Colonic mucosa (tissue), 4 donors: ENCODE measurements around the gene ZBTB43. TPM values are rescaled to one million over a fixed set of nuclear protein-coding genes. Genes with fewer than 3 reads are reported as not detected.

Experiments
- DNase-seq: peaks from one replicate; pipeline ENCODE4 v3.0.0-alpha.2; 2020
- H3K27ac ChIP-seq: fragments of 200-600 bp; one replicate; pipeline ENCODE4 v1.8.0; 2021
- H3K27me3 ChIP-seq: fragments of 200-600 bp; one replicate; pipeline ENCODE4 v1.8.0; 2021
- H3K36me3 ChIP-seq: fragments of 200-600 bp; one replicate; pipeline ENCODE4 v1.8.0; 2021
- H3K4me1 ChIP-seq: fragments of 200-600 bp; one replicate; pipeline ENCODE4 v1.8.0; 2021; ENCODE audit warnings: mild to moderate bottlenecking
- H3K4me3 ChIP-seq: fragments of 200-600 bp; one replicate; pipeline ENCODE4 v1.8.0; 2021
- H3K9ac ChIP-seq, 2 donors: one replicate each; pipeline ENCODE4 v1.7.0; 2013; ENCODE audit warnings: control low read depth in 2 of 2, low read depth in 2 of 2, low read length in 2 of 2
- H3K9me3 ChIP-seq: fragments of 200-600 bp; one replicate; pipeline ENCODE4 v1.8.0; 2021
- intact Hi-C: fragments of 100-400 bp; cut with DNase I; formaldehyde crosslinking; loops from one replicate; pipeline ENCODE4 v1.14.1; 2022
- total RNA-seq, 2 donors: library from RNA; stranded (reverse); fragmentation: NEBNext Ultra II Directional in 1 of 2; extraction: Animal tissue kit (Norgen Biotek cat#: 25700) in 1 of 2; gene quantifications; one replicate each; pipeline ENCODE4 v1.2.1, GENCODE V29; 2021
- TF ChIP-seq, protein P1 (sequence below): fragments of 200-600 bp; IDR thresholded peaks from one replicate; pipeline ENCODE4 v1.8.0; 2022; ENCODE audit warnings: antibody characterized with exemption, mild to moderate bottlenecking
- donor health status: healthy.
- donor health status: DM: no; HTN: no; CAD: no.
- donor health status: DM: no; HTN: no; CAD: no.

The ZBTB43 gene
- total RNA-seq, 2 donors from 2014 or later: 16.3 to 18.5 TPM

- H3K9ac ChIP-seq: no peak overlapping the region
- H3K4me3 ChIP-seq: no peak overlapping the region
- no peaks in the 10 kb centered on the region for H3K9me3 ChIP-seq
- intact Hi-C loops: no loop called here
- no peaks in the 10 kb centered on the region for H3K36me3 ChIP-seq
- no peaks in the 10 kb centered on the region for H3K27me3 ChIP-seq
- no peaks in the 10 kb centered on the region for H3K4me1 ChIP-seq
- no peak overlapping the region for H3K27ac ChIP-seq
- no peak for DNase-seq
- TF ChIP-seq, protein P1, sequence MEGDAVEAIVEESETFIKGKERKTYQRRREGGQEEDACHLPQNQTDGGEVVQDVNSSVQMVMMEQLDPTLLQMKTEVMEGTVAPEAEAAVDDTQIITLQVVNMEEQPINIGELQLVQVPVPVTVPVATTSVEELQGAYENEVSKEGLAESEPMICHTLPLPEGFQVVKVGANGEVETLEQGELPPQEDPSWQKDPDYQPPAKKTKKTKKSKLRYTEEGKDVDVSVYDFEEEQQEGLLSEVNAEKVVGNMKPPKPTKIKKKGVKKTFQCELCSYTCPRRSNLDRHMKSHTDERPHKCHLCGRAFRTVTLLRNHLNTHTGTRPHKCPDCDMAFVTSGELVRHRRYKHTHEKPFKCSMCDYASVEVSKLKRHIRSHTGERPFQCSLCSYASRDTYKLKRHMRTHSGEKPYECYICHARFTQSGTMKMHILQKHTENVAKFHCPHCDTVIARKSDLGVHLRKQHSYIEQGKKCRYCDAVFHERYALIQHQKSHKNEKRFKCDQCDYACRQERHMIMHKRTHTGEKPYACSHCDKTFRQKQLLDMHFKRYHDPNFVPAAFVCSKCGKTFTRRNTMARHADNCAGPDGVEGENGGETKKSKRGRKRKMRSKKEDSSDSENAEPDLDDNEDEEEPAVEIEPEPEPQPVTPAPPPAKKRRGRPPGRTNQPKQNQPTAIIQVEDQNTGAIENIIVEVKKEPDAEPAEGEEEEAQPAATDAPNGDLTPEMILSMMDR: no peak
Measured at GRCh38 chr9:126886034-126886822, 81.4 kb downstream of the ZBTB43 start.

DNA sequence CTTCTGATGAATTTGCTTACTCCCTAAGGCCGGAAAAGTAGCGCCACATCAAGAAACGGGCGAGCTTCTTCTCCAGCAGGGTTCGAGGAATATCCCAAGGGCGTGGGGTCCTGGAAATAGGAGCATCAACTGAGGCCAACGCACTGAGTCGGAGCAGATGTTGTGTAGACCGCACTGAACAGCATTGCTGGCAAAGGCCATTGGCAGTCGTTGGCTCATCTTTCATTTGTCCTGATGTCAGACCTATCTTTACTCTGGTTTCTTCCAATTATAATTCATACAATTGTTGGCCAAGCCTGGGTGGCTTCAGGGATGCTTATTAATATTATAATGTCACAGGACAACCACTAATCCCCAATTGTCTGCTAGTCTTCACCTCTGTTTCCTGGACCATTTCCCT lies 82.1 kb downstream of the ZBTB43 start:
- no peak overlapping the region for H3K9ac ChIP-seq
- no peaks in the 10 kb centered on the region for H3K27me3 ChIP-seq
- H3K9me3 ChIP-seq: no peaks in the 10 kb centered on the region
- no peak for DNase-seq
- TF ChIP-seq, protein P1: no peak
- H3K4me1 ChIP-seq: no peaks in the 10 kb centered on the region
- no peak overlapping the region for H3K27ac ChIP-seq
- no peak overlapping the region for H3K4me3 ChIP-seq
- H3K36me3 ChIP-seq: no peaks in the 10 kb centered on the region
- intact Hi-C loops: no loop called here

Other genes starting within 250 kb of the ZBTB43 start
- gene LMX1B, start 191.1 kb upstream of the ZBTB43 start, total RNA-seq: under 1 TPM in 1 of 2 donors, not detected in 1; 0.13 TPM
- 10 to 100 TPM in 1 of 2 donors, 1 to 10 TPM in 1; 4.6 to 10.3 TPM for gene ZBTB34, start 55.6 kb downstream of the ZBTB43 start, total RNA-seq
- 10 to 100 TPM; 22.6 to 27.2 TPM for gene RALGPS1, start 109.7 kb downstream of the ZBTB43 start, total RNA-seq